Panc1 (cell line): ENCODE results near the gene SNIP1. TPM values are rescaled to one million over a fixed set of nuclear protein-coding genes. Genes with fewer than 3 reads are reported as not detected.

Source experiments
- ATAC-seq: fragments of 200-7000 bp; cut with Tn5 transposase; 2 replicates; pipeline ENCODE4 v1.9.1; 2020; ENCODE audit warnings: mild to moderate bottlenecking, moderate library complexity
- BruUV-seq: library from RNA; stranded (reverse); fragments of 400-500 nt; replicated peaks from 2 replicates; lab custom pipeline; 2021; lab: Mats Ljungman, UMichigan
- CTCF ChIA-PET: fragments of 300-600 bp; sonication (Branson Sonifier 250); formaldehyde crosslinking; loops from one replicate; lab custom pipeline; 2022; ENCODE audit warnings: antibody characterized with exemption; lab: Charles Lee
- POLR2A ChIA-PET: fragments of 300-600 bp; sonication (Branson Sonifier 250); formaldehyde crosslinking; loops from one replicate; lab custom pipeline; 2022; ENCODE audit warnings: antibody characterized with exemption; lab: Charles Lee
- DNase-seq: peaks from one replicate; pipeline ENCODE4 v3.0.0-alpha.2; 2010; ENCODE audit warnings: low read depth, low spot score
- H3K27ac ChIP-seq: 2 replicates; pipeline ENCODE4 v1.5.1; 2011; ENCODE audit warnings: mild to moderate bottlenecking, low read length, inconsistent platforms
- H3K27me3 ChIP-seq: fragments of 200-500 bp; sonication (Bioruptor generic); 2 replicates; pipeline ENCODE4 v1.6.0; 2014; ENCODE audit warnings: low read length, inconsistent platforms; ENCODE audit not compliant: control insufficient read depth, insufficient read depth
- H3K36me3 ChIP-seq: fragments of 200-500 bp; sonication (Bioruptor generic); 2 replicates; pipeline ENCODE4 v1.5.1; 2014; ENCODE audit warnings: inconsistent platforms, mild to moderate bottlenecking, low read length, moderate library complexity; ENCODE audit not compliant: control insufficient read depth, insufficient read depth
- H3K4me1 ChIP-seq: 2 replicates; pipeline ENCODE4 v1.5.1; 2011; ENCODE audit warnings: inconsistent platforms, mild to moderate bottlenecking, low read length, moderate library complexity; ENCODE audit not compliant: control insufficient read depth, insufficient read depth
- H3K4me3 ChIP-seq, 2 experiments: 2 replicates each; pipeline ENCODE4 v1.5.1; 2011 to 2012; ENCODE audit warnings: low read depth in 2 of 2, low read length in 2 of 2, mild to moderate bottlenecking in 2 of 2, inconsistent platforms in 1 of 2, moderate library complexity in 1 of 2
- H3K9me3 ChIP-seq: fragments of 200-500 bp; sonication (Bioruptor generic); 2 replicates; pipeline ENCODE4 v1.5.1; 2014; ENCODE audit warnings: low read depth, mild to moderate bottlenecking, inconsistent platforms, low read length, moderate library complexity; ENCODE audit not compliant: control insufficient read depth, insufficient read depth
- POLR2AphosphoS5 ChIP-seq: IDR thresholded peaks from 2 replicates; pipeline ENCODE4 v1.6.1; 2012; ENCODE audit warnings: mild to moderate bottlenecking, low read depth, low read length, moderate library complexity
- SIN3A ChIP-seq: IDR thresholded peaks from 2 replicates; pipeline ENCODE4 v1.6.1; 2012; ENCODE audit warnings: low read depth, mild to moderate bottlenecking, low read length, moderate library complexity, borderline replicate concordance; ENCODE audit not compliant: insufficient read depth
- TCF7L2 ChIP-seq: IDR thresholded peaks from 2 replicates; pipeline ENCODE4 v1.6.1; 2011; ENCODE audit warnings: mild to moderate bottlenecking, low read depth, low read length, inconsistent platforms
- in situ Hi-C: cut with HindIII; loops from 2 replicates; pipeline ENCODE4 v1.10.0; 2016; ENCODE audit warnings: low sequenced_read_pairs, low pct_unique_long_range_greater_than_20kb
- intact Hi-C: fragments of 100-400 bp; cut with micrococcal nuclease; formaldehyde crosslinking; loops from one replicate; pipeline ENCODE4 v1.10.0; 2022; ENCODE audit not compliant: unreplicated experiment
- total RNA-seq: library from RNA; stranded (reverse); gene quantifications from one replicate; pipeline ENCODE4 v1.2.1, GENCODE V29; 2021; ENCODE audit not compliant: unreplicated experiment
- TF ChIP-seq, protein P1 (sequence below): fragments of 450-650 bp; IDR thresholded peaks from 2 replicates; pipeline ENCODE4 v1.5.1; 2017; ENCODE audit warnings: mild to moderate bottlenecking
- TF ChIP-seq, protein P2 (sequence below), 2 experiments: IDR thresholded peaks; 2 replicates each; pipeline ENCODE4 v1.6.1; 2011 to 2012; ENCODE audit warnings: low read depth in 2 of 2, control low read depth in 1 of 2, low read length in 1 of 2, mild to moderate bottlenecking in 1 of 2, moderate library complexity in 1 of 2; ENCODE audit not compliant: insufficient read depth in 1 of 2

SNIP1 gene
- total RNA-seq, 1 experiment from 2014 or later = 21.4 TPM

DNA sequence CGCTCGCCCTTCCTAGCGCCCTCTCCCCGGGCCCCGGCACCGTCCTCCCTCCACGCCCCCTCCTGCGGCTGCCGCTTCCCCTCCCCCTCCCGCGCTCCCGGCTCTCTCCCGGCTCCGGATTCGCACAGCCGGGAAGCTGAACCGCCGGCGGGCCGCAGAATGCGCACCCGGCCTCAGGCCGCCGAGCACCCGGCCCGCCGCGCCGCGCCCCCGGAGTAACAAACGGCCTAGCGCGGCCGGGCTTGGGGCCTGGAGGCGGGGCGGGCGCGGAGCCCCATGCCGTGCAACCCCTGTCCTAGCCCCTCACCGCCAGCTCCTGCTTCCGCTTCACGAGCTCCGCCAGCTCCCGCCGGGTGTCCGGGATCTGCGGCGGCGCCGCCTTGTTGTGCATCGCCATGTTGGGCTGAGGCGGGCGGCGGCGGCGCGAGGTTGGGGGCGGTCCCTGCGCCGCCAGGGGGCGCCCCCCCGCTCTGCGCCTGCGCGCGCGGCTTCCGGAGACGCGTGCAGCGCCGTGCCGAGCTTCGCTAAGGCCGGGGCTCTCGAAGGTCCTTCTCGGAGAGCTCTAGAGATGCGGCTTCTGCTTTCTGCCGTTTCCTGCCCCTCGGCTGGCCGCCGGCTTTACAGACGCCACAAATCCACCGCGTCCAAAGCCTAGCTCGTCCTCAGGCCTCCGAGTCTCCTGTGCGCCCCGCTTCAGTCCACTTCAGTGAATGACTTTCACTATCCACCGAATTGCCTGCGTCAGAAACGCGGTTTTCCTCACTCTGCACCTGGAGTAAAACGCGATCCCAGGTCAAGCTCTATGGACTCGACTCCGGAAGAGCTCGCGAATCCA, 39.5 kb downstream of the SNIP1 start, which contains the start of gene MEAF6:
Gene MEAF6 (minus strand): TSS at position 417 of the 835 bp plus-strand sequence. CDS start 20 bp downstream, at position 397.
- Histone ChIP-seq H3K36me3 (peaks cover 3% of the 10 kb centered on the region), H3K4me3 (peak within 1 kb of the TSS; percentile 83 to 84), H3K27ac (peak within 1 kb of the TSS; percentile 98), H3K27me3 (no peaks in the 10 kb centered on the region), H3K4me1 (peaks cover 13% of the 10 kb centered on the region), H3K9me3 (no peaks in the 10 kb centered on the region)
- intact Hi-C loops (no loop called here), in situ Hi-C loops (no loop called here)
- DNase-seq (no peak), ATAC-seq (peak; percentile 99)
- TF ChIP-seq TCF7L2 (peak; percentile 70; the same call in 1 of the 2 replicates), SIN3A (peak; percentile 82; the same call in 1 of the 2 replicates), POLR2AphosphoS5 (peak; percentile 86)
- TF ChIP-seq, protein P1, sequence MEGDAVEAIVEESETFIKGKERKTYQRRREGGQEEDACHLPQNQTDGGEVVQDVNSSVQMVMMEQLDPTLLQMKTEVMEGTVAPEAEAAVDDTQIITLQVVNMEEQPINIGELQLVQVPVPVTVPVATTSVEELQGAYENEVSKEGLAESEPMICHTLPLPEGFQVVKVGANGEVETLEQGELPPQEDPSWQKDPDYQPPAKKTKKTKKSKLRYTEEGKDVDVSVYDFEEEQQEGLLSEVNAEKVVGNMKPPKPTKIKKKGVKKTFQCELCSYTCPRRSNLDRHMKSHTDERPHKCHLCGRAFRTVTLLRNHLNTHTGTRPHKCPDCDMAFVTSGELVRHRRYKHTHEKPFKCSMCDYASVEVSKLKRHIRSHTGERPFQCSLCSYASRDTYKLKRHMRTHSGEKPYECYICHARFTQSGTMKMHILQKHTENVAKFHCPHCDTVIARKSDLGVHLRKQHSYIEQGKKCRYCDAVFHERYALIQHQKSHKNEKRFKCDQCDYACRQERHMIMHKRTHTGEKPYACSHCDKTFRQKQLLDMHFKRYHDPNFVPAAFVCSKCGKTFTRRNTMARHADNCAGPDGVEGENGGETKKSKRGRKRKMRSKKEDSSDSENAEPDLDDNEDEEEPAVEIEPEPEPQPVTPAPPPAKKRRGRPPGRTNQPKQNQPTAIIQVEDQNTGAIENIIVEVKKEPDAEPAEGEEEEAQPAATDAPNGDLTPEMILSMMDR = peak; percentile 93
- TF ChIP-seq, protein P2, sequence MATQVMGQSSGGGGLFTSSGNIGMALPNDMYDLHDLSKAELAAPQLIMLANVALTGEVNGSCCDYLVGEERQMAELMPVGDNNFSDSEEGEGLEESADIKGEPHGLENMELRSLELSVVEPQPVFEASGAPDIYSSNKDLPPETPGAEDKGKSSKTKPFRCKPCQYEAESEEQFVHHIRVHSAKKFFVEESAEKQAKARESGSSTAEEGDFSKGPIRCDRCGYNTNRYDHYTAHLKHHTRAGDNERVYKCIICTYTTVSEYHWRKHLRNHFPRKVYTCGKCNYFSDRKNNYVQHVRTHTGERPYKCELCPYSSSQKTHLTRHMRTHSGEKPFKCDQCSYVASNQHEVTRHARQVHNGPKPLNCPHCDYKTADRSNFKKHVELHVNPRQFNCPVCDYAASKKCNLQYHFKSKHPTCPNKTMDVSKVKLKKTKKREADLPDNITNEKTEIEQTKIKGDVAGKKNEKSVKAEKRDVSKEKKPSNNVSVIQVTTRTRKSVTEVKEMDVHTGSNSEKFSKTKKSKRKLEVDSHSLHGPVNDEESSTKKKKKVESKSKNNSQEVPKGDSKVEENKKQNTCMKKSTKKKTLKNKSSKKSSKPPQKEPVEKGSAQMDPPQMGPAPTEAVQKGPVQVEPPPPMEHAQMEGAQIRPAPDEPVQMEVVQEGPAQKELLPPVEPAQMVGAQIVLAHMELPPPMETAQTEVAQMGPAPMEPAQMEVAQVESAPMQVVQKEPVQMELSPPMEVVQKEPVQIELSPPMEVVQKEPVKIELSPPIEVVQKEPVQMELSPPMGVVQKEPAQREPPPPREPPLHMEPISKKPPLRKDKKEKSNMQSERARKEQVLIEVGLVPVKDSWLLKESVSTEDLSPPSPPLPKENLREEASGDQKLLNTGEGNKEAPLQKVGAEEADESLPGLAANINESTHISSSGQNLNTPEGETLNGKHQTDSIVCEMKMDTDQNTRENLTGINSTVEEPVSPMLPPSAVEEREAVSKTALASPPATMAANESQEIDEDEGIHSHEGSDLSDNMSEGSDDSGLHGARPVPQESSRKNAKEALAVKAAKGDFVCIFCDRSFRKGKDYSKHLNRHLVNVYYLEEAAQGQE (IDR thresholded peaks at IDR 0.05; ENCODE audit: insufficient read depth in 1 of 2, low read depth in 2 of 2, low read length in 1 of 2) = no peak
- no TSS peak for BruUV-seq
- CTCF ChIA-PET = interaction anchor here (0.5 to 1.6 kb wide), 7 partner anchors 19 to 150 kb away, joined by 3 to 11 read pairs (median 7); no protein-coding TSS in a partner anchor
- POLR2A ChIA-PET = interaction anchor here (0.5 kb wide), 1 partner anchor 1222 kb away, joined by 3 read pairs; no protein-coding TSS in a partner anchor

DNA sequence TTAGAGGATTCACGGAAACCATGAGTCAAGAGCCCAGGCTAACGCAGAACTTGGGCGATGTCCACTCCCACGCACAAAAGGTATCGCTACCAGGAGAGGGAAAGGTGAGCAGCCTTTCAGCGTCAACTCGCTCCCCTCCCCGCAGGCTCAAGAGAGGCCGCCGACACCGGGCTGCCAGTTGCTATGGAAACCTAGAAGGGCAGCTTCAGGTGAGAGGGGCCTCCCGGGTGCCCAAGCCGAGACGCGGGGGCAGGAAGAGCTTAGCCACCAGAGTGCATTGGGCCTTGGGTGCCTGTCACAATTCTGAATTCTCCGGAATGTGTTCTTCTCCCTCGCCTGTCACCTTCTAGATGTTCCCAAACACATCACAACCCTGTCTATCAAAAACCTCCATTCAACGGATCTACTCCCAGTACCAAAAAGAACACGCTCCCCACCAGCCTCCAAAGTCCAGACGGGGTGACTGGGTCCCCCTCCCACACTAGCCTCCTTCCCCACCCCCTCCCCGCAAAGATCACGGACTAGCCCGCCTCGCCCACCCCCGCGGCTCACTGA, 40.2 kb downstream of the SNIP1 start:
- Histone ChIP-seq H3K4me1 (peaks cover 13% of the 10 kb centered on the region), H3K27me3 (no peaks in the 10 kb centered on the region), H3K27ac (0 out of 2 replicates have a peak overlapping the region, but pooled peaks have one; percentile 26), H3K36me3 (peaks cover 3% of the 10 kb centered on the region), H3K9me3 (no peaks in the 10 kb centered on the region), H3K4me3 (peak overlapping the region; percentile 83 to 84)
- no TSS peak for BruUV-seq
- no peak for DNase-seq
- in situ Hi-C loops (no loop called here), intact Hi-C loops (no loop called here)
- ChIA-PET CTCF (interaction anchor here (0.6 to 1.6 kb wide), 5 partner anchors 20 to 149 kb away, joined by 5 to 11 read pairs (median 7); no protein-coding TSS in a partner anchor), POLR2A (no interaction called here)
- peak; percentile 24 for ATAC-seq
- TF ChIP-seq, protein P2 (IDR thresholded peaks at IDR 0.05; ENCODE audit: insufficient read depth in 1 of 2, low read depth in 2 of 2, low read length in 1 of 2) = no peak
- no peak for TF ChIP-seq SIN3A
